Measurements from ENCODE around the gene ZNF532. TPM values are rescaled to one million over a fixed set of nuclear protein-coding genes. Genes with fewer than 3 reads are reported as not detected.

ZNF532 gene
- total RNA-seq, 4 donors from 2014 or later, result 80.2 to 111 (median 109) TPM

DNA sequence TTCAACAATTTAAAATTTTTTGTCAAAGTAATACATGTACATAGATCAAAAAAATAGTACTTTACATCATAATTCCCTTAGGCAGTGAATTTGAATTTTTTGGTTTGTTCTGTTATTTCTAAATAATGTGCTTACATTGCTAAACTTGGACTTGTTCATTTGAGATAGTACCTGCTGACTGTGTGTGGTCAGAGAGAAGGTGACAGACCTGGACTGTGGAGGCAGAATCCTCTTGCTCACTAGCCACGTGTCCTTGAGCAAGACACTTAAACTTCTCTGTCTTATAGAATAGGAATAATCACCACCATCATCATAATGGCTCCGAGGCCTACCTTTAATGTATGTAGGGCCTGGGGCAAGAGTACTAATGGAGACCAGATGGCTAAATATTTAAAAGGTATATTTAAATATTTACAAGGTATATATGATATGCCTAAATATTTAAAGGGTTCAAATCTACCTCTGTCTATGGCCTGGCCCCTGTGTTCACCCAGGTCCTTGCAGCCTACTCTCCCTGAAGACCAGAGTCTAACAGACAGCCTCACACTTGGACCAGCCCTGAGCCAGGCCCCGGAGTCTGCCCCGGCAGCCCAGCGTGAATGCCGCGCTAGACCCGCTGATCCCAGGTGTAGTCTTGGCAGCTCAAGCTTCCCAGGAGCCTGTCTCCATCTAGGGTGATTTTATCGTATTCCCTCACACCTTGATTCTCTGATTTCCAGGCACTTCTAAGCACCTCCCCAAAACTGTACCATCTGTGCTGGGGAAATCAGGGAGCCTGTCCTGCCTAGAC is 33.5 kb downstream of the ZNF532 start:
- intact Hi-C loops (cut with DNase I), result no loop called here
- 80 to 96% methylated on average over 9 of the region's 9 CpGs for WGBS, 2 donors
- H3K9me3 ChIP-seq, result no peaks in the 10 kb centered on the region
- H3K4me1 ChIP-seq, result peaks cover 16 to 39% of the 10 kb centered on the region in 2 donors
- H3K27me3 ChIP-seq, result no peaks in the 10 kb centered on the region
- TF ChIP-seq, protein P1, sequence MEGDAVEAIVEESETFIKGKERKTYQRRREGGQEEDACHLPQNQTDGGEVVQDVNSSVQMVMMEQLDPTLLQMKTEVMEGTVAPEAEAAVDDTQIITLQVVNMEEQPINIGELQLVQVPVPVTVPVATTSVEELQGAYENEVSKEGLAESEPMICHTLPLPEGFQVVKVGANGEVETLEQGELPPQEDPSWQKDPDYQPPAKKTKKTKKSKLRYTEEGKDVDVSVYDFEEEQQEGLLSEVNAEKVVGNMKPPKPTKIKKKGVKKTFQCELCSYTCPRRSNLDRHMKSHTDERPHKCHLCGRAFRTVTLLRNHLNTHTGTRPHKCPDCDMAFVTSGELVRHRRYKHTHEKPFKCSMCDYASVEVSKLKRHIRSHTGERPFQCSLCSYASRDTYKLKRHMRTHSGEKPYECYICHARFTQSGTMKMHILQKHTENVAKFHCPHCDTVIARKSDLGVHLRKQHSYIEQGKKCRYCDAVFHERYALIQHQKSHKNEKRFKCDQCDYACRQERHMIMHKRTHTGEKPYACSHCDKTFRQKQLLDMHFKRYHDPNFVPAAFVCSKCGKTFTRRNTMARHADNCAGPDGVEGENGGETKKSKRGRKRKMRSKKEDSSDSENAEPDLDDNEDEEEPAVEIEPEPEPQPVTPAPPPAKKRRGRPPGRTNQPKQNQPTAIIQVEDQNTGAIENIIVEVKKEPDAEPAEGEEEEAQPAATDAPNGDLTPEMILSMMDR (IDR thresholded peaks at IDR 0.05), result no peak
- no peak for TF ChIP-seq POLR2A (IDR thresholded peaks at IDR 0.05)
- DNase-seq, result no peak
- peak overlapping the region in 2 of 3 donors; percentile 12 to 52 for H3K27ac ChIP-seq
- H3K4me3 ChIP-seq (replicated peaks in 1 of 3), result no peak overlapping the region
- peaks cover 0 to 3% of the 10 kb centered on the region in 2 donors for H3K36me3 ChIP-seq

DNA sequence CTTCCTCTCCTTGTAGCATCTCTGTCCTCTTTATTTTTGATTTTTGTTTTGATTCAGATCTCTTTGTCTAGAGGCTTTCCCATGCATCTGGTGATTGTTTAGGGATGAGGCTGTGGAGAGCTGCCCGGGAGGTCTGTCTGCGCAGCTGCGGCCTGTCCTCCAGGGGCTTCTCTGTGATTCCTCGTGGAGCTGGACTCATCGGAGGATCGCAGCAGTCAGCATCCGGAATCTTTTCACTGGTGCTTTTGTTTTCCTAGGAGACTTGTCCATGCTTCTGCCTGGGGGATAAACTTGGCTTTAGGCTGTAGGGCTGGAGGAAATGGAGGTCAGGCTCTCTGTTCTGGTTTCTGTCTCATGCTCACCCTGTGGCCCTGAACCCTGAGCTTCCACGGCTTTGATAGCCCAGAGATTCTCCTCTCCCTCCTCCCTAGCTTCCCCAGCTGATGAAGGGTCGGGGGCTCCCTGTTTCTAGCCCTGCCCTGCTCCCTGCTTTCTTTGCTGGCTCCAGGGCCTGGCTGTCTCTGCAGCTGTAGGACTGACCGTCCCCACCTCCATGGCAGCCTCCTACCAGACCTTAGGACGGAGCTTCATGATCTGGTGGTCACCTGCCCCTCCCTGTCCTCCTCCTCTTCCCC is 35.5 kb downstream of the ZNF532 start:
- peak overlapping the region in 1 of 3 donors; percentile 52 for H3K27ac ChIP-seq

DNA sequence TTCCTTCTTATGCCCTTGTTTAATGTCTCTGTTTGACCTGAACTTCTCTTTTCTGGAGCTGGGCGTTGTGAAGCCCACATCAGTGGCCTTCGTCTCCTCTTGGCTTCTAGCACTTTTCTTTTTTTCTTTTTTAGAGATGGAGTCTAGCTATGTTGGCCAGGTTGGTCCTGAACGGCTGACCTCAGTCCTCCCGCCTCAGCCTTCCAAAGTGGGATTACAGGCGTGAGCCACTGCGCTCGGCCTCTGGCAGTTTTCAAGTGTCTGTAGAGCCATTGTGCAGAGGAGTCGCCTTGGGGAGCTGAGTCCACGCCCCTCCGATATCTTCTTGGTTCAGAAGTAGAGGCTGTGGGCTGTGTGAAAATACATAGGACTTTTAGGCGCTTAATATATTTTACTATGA is 36.5 kb downstream of the ZNF532 start:
- intact Hi-C loops (cut with DNase I), result no loop called here
- Histone ChIP-seq H3K4me3 (replicated peaks in 1 of 3) (no peak overlapping the region), H3K27ac (no peak overlapping the region), H3K36me3 (peaks cover 0 to 3% of the 10 kb centered on the region in 2 donors), H3K4me1 (peaks cover 6 to 27% of the 10 kb centered on the region in 2 donors), H3K27me3 (no peaks in the 10 kb centered on the region), H3K9me3 (no peaks in the 10 kb centered on the region)
- TF ChIP-seq, protein P1 (IDR thresholded peaks at IDR 0.05), result no peak
- no peak for TF ChIP-seq POLR2A (IDR thresholded peaks at IDR 0.05)
- 95 to 97% methylated on average over 11 of the region's 11 CpGs for WGBS, 2 donors
- no peak for DNase-seq

More for the DNA sequence above, 35.5 kb downstream of the ZNF532 start:
- Histone ChIP-seq H3K36me3 (peaks cover 0 to 3% of the 10 kb centered on the region in 2 donors), H3K27me3 (no peaks in the 10 kb centered on the region), H3K9me3 (no peaks in the 10 kb centered on the region), H3K4me1 (peaks cover 10 to 36% of the 10 kb centered on the region in 2 donors), H3K4me3 (replicated peaks in 1 of 3) (no peak overlapping the region)
- 73 to 78% methylated on average over 11 of the region's 11 CpGs for WGBS, 2 donors
- no peak for TF ChIP-seq POLR2A (IDR thresholded peaks at IDR 0.05)
- TF ChIP-seq, protein P1 (IDR thresholded peaks at IDR 0.05), result no peak
- intact Hi-C loops (cut with DNase I), result no loop called here
- DNase-seq, result no peak

DNA sequence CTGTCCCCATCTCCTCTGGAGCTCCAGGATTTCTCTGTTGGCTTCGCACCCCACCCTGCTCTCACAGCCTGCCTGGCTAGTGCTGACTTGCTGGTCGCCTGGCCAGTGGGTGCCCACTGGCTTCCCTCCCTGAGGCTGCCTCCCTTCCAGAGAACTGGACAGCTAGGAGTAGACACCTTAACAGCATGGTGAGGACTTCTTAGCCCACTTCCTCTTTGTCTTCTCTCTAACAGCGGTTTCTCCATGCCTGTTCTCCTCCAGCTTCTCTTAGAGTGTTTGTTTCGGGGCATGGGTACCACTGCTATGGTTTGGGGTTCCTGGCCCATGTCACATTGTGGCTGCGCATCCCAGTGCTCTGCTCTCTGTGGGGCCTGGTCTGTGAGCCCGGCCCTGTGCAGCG is 37.1 kb downstream of the ZNF532 start:
- H3K27me3 ChIP-seq, result no peaks in the 10 kb centered on the region
- TF ChIP-seq, protein P1 (IDR thresholded peaks at IDR 0.05), result no peak
- no peak for TF ChIP-seq POLR2A (IDR thresholded peaks at IDR 0.05)
- H3K27ac ChIP-seq, result no peak overlapping the region
- WGBS, 2 donors, result 95 to 100% methylated on average over 7 of the region's 7 CpGs
- DNase-seq, result no peak
- H3K9me3 ChIP-seq, result no peaks in the 10 kb centered on the region
- peaks cover 0 to 3% of the 10 kb centered on the region in 2 donors for H3K36me3 ChIP-seq
- no peak overlapping the region for H3K4me3 ChIP-seq (replicated peaks in 1 of 3)
- H3K4me1 ChIP-seq, result peaks cover 2 to 21% of the 10 kb centered on the region in 2 donors
- intact Hi-C loops (cut with DNase I), result no loop called here

DNA sequence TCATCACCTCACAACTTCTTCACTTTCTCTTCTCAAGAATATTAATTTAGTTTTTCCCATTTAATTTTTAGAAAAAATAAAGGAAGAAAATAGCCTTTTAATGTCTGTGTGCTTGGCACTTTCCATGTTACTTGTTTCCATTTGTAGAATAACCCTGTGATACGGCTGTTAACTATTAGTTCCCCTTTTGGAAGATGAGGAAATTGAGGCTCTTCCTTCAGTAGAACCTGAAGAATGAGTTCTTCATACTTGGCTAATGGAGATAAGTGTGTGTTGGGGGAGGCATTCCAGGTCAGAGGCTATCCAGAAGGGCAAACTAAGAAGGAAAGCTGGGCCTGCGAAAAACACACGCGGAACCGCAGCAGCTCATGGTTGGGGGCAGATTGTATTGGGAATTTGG is 38.3 kb downstream of the ZNF532 start:
- 92 to 93% methylated on average over 5 of the region's 5 CpGs for WGBS, 2 donors
- intact Hi-C loops (cut with DNase I), result no loop called here
- H3K4me3 ChIP-seq (replicated peaks in 1 of 3), result no peak overlapping the region
- no peak for DNase-seq
- TF ChIP-seq, protein P1 (IDR thresholded peaks at IDR 0.05), result no peak
- no peak for TF ChIP-seq POLR2A (IDR thresholded peaks at IDR 0.05)
- H3K9me3 ChIP-seq, result no peaks in the 10 kb centered on the region
- H3K4me1 ChIP-seq, result peaks cover 0 to 17% of the 10 kb centered on the region in 2 donors
- H3K36me3 ChIP-seq, result peaks cover 0 to 3% of the 10 kb centered on the region in 2 donors
- H3K27ac ChIP-seq, result no peak overlapping the region
- H3K27me3 ChIP-seq, result no peaks in the 10 kb centered on the region
